ENCODE results near the gene FEN1. TPM values are rescaled to one million over a fixed set of nuclear protein-coding genes. Genes with fewer than 3 reads are reported as not detected.

FEN1 gene
- total RNA-seq, 1 donor from 2014 or later: 31.3 TPM

DNA sequence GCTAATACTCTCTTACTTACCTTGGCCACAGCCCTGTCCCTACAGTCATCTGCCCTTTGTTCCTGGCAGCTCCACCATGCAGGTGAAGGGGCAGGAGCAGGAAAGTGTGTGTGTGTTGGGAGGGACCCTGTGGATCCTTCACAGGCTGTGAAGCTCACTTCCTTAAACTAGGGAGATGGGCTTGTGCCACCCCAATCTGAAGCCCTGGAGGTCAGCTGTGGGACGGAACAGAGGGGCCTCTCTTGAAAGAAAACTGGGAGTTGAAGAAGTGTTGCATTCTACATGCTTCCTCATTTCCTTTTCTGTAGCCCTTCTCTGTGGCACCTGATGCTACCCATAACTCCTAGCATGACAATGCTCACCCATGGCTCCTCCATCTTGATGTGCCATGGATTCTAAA, 12.4 kb downstream of the FEN1 start:
- Histone ChIP-seq H3K36me3 (ENCODE audit: control insufficient read depth, insufficient read depth, low read length) (peaks cover 8% of the 10 kb centered on the region), H3K27me3 (ENCODE audit: control insufficient read depth, insufficient read depth, low read length) (no peaks in the 10 kb centered on the region)
- TF ChIP-seq, protein P1, sequence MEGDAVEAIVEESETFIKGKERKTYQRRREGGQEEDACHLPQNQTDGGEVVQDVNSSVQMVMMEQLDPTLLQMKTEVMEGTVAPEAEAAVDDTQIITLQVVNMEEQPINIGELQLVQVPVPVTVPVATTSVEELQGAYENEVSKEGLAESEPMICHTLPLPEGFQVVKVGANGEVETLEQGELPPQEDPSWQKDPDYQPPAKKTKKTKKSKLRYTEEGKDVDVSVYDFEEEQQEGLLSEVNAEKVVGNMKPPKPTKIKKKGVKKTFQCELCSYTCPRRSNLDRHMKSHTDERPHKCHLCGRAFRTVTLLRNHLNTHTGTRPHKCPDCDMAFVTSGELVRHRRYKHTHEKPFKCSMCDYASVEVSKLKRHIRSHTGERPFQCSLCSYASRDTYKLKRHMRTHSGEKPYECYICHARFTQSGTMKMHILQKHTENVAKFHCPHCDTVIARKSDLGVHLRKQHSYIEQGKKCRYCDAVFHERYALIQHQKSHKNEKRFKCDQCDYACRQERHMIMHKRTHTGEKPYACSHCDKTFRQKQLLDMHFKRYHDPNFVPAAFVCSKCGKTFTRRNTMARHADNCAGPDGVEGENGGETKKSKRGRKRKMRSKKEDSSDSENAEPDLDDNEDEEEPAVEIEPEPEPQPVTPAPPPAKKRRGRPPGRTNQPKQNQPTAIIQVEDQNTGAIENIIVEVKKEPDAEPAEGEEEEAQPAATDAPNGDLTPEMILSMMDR (IDR thresholded peaks at IDR 0.05; ENCODE audit: insufficient read depth, low read length, poor library complexity, severe bottlenecking): no peak

GRCh38 chr11:61806785-61807184, 14.1 kb downstream of the FEN1 start:
- TF ChIP-seq, protein P1 (IDR thresholded peaks at IDR 0.05; ENCODE audit: insufficient read depth, low read length, poor library complexity, severe bottlenecking): no peak
- no peak overlapping the region for H3K4me3 ChIP-seq (ENCODE audit: low read depth, low read length)
- DNase-seq (ENCODE audit: low read depth): no peak
- H3K27me3 ChIP-seq (ENCODE audit: control insufficient read depth, insufficient read depth, low read length): no peaks in the 10 kb centered on the region
- peaks cover 8% of the 10 kb centered on the region for H3K36me3 ChIP-seq (ENCODE audit: control insufficient read depth, insufficient read depth, low read length)

More for the DNA sequence above, 12.4 kb downstream of the FEN1 start:
- H3K4me3 ChIP-seq (ENCODE audit: low read depth, low read length): no peak overlapping the region
- DNase-seq (ENCODE audit: low read depth): no peak

DNA sequence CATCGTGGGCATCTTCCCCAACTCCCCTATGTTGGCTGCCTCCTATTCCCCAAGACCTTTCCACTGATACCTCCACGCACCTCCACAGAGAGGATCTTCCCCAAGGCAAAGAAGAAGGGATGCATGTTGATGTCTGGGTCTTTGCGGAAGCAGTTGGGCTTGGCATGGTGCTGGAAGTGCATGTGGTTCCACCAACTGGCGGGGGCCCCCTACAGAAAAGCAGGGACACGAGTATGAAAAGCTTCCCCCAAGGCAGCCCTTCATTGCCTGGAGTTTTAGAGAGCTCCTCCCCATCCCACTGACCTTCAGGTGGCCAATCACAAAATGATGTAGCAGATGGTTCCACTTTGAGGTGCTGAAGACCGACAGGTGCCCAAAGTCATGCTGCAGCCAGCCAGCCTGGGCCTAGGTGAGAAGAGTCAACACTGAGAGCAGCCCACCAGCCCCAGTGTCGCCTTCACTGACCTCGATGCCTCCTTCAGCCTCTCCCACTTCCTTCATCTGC, 18.0 kb downstream of the FEN1 start:
- TF ChIP-seq, protein P1 (IDR thresholded peaks at IDR 0.05; ENCODE audit: insufficient read depth, low read length, poor library complexity, severe bottlenecking): no peak
- no peak overlapping the region for H3K4me3 ChIP-seq (ENCODE audit: low read depth, low read length)
- DNase-seq (ENCODE audit: low read depth): no peak
- H3K36me3 ChIP-seq (ENCODE audit: control insufficient read depth, insufficient read depth, low read length): peaks cover 9% of the 10 kb centered on the region
- no peaks in the 10 kb centered on the region for H3K27me3 ChIP-seq (ENCODE audit: control insufficient read depth, insufficient read depth, low read length)

GRCh38 chr11:61811831-61812230, 19.1 kb downstream of the FEN1 start:
- DNase-seq (ENCODE audit: low read depth): no peak
- peaks cover 9% of the 10 kb centered on the region for H3K36me3 ChIP-seq (ENCODE audit: control insufficient read depth, insufficient read depth, low read length)
- no peak overlapping the region for H3K4me3 ChIP-seq (ENCODE audit: low read depth, low read length)
- no peaks in the 10 kb centered on the region for H3K27me3 ChIP-seq (ENCODE audit: control insufficient read depth, insufficient read depth, low read length)
- TF ChIP-seq, protein P1 (IDR thresholded peaks at IDR 0.05; ENCODE audit: insufficient read depth, low read length, poor library complexity, severe bottlenecking): no peak

- no peaks in the 10 kb centered on the region for H3K27me3 ChIP-seq (ENCODE audit: control insufficient read depth, insufficient read depth, low read length)
- peaks cover 9% of the 10 kb centered on the region for H3K36me3 ChIP-seq (ENCODE audit: control insufficient read depth, insufficient read depth, low read length)
- DNase-seq (ENCODE audit: low read depth): no peak
- TF ChIP-seq, protein P1 (IDR thresholded peaks at IDR 0.05; ENCODE audit: insufficient read depth, low read length, poor library complexity, severe bottlenecking): no peak
- H3K4me3 ChIP-seq (ENCODE audit: low read depth, low read length): no peak overlapping the region
Measured at GRCh38 chr11:61812736-61813411, 20.2 kb downstream of the FEN1 start.
